DMS 273 (cell line): ENCODE results near the gene SLC25A45.

Experiments used
- DNase-seq: peaks from one replicate; lab custom pipeline; 2025; ENCODE audit not compliant: unreplicated experiment; lab: John Stamatoyannopoulos, UW

Gene SLC25A45

DNA sequence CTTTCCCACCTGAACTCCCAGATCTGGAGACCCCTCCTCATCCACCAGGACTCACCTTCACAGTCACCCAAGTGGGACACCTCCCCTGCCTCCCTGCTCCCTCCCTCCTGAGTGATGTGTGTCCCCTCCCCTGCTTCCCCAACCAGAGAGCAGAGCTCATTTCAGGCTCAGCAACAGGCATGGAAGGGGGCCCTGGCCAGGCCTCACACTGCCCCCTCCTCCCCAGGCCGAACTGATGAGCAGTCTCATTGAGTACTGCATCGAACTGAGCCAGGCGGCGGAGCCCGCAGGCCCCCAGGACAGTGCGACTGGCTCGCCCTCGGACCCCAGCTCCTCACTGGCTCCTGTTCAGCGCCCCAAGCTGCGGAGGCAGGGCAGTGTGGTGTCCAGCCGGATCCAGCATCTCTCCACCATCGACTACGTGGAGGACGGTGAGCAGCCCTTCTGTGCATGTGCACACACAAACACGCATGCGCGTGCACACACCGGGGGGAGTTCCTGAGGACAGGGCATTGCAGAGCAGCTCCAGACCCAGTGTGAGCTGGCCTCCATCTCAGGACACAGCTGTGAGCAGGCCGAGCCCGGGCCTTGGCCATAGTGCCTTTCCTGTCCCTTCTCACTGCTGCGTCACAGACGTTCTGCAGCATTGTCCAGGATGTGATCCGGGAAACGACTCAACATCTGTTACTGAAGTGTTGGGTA is 22.3 kb upstream of the SLC25A45 start:
- no peak for DNase-seq

DNA sequence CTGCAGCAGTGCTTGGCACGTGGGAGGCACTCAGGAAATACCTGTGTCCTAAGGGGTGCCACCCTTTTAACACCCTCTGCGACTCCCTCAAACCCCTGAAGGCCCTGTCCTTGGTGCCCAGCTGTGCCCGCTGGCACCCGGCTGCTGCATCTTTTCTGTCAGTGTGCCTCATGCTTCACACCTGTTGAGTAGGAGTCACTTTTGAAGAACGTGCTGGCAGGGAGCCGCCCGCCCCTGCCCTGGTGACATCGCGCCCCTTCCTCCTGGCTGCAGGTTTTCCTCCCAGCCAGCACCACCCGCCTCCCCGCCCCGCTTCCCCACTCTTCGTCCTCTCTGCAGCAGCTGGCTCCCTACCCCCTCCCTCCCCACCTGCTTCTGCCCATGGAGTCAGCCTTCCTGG is 21.8 kb upstream of the SLC25A45 start:
- DNase-seq, result no peak

DNA sequence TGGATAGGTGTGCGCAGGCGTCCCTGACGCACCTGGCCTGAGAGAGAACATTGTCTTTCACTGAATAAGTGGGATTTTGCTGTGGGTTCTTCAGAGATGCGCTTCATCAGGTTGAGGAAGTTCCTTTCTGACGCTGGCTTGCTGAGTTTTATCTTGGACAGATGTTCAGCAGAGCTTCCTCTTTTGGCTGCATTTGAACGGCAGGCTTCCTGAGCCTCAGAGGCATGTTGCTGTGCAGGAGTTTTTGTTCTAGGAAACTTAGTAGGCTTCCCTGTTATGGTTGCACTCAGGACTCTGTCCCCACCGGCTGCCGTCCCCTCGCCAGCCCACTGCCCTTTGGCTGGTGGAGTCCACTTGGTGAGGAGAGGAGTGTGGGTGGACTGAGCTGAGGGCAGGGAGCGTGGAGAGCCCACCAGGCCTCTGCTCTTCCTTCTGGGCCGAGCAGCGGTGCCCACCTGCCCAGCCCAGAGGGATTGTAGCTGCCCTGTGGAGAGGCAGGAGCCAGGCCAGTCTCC is 21.2 kb upstream of the SLC25A45 start:
- DNase-seq, result no peak

DNA sequence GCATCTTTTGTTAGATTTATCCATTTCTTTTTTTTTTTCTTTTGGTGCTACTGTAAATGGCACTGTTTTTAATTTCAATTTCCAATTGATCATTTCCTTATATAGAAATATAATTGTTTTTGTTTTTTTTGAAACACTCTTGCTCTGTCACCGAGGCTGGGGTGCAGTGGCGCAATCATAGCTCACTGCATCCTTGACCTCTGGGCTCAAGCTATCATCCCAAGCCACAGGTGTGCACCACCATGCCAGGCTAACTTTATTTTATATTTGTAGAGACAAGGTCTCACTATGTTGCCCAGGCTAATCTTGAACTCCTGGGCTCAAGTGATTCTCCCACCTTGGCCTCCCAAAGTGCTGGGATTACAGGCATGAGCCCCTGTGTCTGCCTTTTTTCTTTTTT is 20.3 kb upstream of the SLC25A45 start:
- DNase-seq, result no peak

DNA sequence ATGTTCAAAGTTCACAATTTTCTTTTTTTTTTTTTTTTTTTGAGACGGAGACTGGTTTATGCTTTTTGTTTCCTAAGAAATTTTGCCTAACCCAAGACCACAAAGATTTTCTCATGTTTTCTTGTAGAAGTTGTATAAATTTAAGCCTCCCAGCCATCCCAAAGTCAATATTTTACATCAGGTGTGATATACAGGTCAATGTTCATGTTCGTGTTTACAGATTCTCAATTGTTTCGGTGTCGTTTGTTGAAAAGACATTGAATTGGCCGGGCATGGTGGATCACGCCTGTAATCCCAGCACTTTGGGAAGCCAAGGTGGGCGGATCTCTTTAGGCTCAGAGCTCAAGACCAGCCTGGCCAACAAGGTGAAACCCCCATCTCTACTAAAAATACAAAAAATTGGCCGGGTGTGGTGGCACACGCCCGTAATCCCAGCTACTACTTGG is 19.4 kb upstream of the SLC25A45 start:
- DNase-seq, result no peak

DNA sequence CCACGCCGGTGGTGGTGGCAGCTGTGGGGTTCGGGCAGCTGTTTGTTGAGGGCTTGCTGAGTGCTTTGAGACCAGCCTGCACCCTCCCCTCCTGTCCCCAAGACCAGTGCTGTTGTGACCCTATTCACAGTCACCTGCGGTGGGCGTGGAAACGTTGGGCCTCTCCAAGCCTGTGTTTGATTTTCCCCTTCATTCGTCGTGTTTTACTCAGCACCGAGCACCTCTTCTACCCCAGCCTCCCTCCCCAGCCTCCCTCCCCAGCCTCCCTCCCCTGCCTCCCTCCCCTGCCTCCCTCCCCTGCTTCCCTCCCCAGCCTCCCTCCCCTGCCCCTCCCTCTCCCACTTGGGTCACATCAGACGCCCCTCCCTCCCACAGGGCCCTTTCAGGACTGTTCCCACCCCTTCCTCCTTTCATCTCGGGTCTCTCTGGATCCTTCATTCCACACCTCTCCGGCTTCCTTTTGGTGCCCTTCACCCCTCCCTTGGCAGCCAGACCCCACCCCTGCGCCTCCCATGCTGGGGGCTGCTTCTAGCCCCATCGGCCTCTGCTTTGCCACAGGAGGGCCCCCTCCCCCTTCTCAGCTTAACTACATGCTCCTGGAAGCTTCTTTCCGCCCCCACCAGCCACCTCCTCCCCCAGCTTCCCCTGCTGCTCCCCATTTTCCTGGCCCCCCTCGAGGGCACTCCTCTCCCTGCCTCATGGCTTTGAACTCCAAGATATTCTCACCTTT is 18.8 kb upstream of the SLC25A45 start:
- DNase-seq, result no peak

DNA sequence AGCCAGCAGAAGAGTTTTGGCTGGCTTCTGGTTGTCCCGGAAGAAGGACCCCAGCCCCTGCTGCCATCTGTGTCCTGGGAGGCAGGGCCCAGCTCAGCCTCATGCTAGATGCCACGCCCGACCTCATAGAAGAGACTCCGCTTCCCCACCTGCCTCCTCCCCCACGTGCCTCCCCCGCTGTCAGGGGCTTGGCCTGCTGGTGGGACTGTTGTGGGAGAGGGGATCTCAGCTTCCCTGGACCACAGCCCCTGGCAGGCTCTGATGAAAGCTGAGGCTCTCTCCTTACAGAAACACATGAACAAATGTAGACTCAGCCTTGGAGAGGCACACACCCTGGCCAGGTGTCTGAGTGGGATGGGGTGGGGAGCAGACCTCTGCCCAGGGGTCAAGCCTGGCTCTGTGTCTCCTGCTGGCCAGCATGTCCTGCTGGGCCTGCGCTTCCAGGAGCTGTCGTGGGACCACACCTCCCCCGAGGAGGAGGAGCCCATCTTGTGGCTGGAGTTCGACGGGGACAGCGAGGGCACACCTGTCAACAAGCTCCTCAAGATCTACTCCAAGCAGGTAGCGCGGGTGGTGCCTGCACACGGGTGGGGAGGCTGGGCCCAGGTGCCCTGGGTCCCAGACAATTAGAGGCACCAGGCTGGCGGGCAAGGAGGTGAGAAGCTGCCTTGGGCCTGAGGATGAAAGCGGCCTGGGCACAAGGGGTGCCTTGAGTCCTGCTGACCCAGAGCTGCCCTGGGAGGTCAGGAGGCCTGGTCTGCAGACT is 18.0 kb upstream of the SLC25A45 start:
- no peak for DNase-seq

DNA sequence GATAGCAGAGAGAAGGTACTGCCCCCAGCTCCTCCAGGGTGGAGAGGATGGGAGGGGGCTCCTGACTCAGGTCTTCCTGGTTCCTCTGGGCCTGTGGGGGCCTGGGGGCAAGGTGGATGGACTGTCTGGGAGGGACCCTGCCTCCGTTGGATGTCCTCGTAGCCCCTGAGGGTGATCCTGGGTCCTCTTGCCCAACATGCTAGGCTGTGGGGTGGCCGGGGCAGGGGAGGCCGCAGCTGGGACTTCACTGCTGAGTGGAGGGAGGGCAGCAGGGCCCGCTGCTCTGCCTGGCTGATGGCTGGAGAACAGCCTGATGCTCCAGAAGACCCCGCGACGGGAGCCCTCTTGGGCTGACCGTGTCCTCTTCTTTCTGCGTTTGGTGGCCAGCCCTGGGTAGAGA is 17.4 kb upstream of the SLC25A45 start:
- DNase-seq, result no peak

DNA sequence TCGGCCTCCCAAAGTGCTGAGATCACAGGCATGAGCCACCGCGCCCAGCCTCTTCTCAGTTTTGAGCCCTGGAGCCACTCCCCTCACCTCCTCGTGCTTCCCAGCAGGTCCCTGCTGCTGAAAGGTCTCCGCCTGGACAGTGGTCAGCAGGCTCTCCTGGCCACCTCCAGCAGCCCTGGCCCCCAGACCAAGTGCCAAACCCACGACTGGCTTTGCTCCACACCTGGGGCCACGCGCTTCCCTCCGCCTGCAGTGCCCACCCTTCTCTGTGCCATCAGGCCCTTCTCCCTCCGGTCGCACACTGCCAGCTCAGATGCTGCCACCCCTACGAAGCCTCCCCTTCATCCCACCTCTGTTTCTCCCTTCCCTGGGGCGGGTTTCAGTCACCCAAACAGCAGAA is 16.8 kb upstream of the SLC25A45 start:
- DNase-seq, result no peak

DNA sequence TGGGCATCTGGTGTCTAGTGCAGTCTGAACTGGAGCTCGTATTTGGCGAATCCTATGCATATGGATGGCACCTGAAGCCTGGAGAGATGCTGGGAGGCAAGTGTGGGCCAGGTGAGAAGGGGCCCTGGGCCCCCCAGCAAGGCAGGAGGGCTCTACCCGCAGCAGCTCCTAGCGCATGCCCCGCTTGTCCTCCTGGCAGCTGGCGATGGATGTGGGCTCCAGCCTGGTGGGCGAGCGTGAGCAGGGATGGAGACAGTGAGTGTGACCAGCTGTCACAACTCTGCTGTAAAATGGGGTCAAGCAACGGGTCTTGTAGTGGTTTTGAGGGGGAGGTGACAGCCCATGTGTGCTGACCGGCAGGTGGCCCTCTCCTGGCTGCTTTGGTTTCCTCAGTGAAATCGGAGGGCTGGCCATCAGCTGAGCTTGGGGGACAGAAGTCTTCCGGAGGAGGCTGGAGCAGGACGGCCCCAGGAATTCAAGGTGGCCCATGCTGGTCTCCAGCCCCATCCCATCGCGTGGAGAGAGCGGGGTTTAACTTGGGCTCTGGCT is 16.0 kb upstream of the SLC25A45 start:
- no peak for DNase-seq

DNA sequence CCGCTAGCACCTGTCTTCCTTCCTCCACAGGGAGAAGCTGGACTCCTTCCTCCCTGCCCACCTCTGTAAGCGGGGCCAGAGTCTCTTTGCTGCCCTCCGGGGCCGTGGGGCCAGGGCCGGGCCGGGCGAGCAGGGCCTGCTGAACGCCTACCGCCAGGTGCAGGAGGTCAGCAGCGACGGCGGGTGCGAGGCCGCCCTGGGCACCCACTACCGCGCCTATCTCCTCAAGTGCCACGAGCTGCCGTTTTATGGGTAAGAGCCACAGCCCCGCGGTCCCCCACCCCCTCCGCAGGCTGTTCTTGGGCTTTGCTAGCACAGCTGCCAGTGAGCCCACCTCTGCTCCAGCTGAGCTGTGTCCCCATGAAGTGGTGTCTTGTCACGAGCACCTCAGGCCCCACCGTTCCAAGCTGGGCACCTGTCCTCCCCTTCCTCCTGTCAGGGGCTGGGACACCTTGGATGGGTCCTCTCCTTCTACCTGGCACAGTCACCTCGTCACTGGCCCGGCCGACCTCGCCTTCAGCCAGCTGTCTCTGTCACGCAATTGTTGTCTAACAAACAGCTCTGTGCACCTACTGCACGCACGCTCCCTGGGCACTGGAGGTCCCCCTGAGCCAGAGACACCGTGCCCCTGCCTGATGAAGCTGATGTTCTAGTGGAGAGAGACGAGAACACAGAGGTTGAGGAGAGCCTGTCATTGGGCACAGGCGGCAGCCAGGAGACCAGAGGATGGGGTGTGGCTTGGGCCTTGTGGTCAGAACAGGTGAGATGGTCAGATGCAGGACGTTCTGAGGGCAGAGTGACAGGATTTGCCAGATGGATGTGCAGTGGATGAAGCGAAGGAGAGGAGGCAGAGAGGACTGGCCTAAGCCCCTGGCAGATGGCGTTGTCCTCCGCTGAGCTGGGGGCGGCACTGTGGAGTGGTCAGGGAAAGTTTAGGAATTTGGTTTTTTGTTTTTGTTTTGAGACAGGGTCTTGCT is 14.6 kb upstream of the SLC25A45 start:
- DNase-seq, result no peak

DNA sequence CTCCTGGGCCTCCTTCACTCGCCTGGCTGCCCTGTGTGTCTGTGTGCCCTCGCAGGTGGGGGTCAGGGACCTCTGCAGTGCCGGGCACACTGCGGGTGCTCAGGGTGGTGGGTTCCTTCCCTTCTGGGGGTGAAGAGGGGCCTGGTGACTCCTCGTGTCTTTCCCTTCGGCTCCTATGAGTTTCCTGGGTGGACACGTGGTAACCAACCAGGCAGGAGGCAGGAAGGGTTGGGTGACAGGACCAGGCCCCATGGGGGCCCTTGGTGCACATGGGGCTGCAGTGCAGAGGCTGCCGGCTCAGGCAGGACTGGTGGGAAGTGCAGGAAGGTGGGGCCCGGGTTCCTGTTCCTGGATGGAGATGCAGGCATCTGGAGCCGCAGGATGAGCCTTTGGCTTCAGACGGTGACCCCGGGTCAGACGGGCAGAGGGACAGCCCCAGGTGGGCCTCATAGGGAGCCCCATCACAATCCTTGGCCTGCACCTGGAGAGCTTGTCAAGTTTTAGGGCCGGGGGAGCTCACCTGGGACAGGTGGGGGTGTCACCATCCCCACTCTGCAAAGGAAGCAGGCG is 13.6 kb upstream of the SLC25A45 start:
- no peak for DNase-seq

DNA sequence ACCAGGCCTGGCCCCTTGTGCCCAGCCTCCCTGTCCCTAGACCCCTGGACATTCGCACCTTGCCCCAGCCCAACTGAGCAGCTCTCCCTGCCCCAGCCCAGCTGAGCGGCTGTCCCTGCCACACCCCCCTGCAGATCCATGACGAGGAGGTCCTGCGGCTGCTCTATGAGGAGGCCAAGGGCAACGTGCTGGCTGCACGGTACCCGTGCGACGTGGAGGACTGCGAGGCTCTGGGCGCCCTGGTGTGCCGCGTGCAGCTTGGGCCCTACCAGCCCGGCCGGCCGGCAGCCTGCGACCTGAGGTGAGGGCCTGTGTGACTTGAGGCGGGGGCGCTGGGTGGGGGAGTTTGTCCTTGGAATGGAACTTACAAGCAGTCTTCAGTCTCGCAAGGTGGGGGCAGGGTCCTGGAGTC is 11.7 kb upstream of the SLC25A45 start:
- DNase-seq, result no peak

DNA sequence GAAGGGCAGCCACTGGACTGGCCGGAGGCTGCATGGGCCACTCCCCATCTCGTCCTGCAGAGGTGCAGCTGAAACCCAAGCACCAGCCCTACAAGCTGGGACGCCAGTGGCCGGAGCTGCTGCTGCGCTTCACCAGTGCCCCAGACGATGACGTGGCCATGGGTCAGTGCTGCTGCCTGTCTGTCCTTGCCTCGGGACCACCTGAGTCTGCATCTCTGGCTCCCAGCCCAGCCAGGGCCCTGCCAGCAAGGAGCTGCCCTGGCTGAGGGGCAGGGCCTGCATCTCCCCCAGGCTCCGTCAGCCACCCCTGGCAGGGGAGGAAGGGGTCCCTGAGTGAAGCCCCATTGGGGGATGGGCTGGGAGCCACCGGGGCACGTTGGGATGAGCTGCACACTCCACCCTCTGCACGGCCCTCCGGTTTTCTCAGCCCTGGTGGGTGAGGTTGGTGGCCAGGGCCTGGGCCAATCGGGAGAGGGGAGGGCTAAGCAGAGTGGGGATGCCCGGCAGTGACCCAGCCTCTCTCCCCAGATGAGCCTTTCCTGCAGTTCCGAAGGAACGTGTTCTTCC is 11.2 kb upstream of the SLC25A45 start:
- DNase-seq, result no peak

DNA sequence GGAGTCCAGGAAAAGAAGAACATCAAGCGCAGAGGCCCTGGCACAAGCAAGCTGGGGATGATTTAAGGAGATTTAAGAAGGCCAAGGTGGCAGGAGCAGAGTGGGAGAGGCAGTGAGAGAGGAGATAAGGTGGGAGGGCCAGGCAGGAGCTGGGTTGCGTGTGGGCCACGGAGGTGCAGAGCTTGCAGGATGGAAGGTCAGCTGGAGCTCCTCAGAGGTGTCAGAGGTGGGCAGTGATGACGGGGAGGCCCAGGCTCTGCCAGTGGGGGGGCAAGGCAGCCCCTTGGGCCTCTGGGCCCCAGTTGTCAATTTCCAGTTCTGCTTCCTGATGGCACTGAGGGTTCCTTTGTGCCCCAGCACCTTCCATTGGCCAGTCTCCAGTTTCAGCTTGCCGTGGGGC is 10.5 kb upstream of the SLC25A45 start:
- DNase-seq, result no peak

DNA sequence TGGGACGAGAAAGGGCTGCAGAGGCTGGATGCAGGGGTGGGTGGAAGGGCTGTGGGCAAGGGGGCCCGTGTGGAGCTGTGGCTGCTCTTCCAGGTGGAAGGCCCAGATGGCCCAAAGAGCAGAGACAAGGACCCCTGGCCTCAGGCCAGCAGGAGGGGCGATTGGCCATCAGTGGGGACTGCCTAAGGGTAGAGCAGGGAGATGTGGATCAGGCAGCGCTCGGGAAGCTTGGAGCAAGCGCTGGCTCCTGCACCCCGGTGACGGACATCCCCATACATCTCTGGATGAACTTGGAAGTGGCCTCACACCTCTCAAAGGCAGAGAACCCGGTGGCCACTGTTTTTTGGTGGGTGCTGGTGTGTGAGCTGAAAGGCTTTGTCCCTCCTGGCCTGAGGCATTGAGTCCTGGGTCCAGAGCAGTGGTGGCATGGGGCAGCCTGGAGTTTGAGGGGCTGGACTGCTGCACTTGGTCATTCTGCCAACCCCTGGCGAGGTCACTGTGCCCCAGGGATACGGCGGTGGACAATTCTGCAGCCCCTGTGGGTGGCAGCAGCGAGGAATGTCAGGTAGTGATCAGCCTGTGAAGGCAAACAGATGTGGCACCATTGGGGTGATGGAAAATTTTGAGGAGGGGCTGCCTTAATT is 9.9 kb upstream of the SLC25A45 start:
- DNase-seq, result no peak

DNA sequence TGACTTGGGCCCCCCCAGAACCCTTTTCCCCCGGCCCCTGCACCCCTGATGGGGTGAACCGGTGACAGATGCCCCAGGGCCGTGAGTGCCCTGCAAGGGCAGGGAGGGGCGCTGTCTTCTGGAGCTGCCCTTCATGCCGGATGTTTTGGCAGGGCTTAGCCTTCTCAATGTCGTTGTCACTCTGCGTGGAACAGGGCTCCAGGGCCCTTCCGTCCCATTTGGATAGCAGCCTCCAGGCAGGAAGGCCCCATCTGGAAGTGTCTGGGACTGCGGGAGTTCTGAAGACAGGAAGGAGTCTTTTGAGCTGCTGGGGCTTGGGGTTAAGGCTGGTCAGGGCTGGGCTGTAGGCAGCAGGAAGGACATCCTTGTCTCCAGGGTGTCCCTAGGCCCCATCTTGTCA is 8.6 kb upstream of the SLC25A45 start:
- no peak for DNase-seq

DNA sequence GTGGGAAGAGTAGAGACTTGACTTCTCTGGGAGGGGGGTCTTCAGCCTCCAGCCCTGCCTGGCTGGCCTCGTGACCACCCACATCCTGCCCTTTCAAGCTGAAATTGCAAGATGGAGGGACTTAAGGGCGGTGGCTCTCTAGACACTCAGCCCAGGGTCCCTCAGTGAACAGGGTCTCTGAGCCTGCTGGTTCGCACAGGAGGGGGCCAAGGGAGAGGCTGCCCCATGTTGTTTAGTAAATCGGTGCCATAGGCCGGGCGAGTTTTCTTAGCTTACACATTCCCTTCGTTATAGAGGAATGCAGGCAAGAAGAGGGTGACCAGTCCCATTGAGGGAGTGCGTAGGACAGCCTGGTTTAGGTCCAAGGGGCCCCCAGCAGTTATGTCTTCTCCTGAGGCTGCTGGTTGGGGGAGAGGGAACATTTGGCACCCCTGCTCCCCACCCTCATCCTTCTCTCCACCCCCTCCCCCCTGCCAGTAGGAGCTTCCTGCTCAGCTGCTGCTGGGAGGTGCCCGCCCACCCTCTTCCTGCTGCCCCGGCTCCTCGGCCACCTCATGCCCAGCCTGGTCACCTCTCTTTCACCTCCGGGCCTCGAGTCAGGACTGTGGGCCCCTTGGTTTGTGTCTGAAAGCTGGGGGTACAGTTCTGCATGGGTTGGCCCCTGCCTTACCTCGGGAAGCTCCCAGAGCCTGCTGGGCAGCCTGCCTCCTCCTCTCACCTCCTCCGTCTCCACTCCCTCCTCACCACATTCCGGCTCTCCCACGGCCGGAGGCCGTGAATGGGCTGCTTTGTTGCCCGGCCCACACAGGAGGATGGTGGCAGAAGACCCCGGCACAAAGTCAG is 7.9 kb upstream of the SLC25A45 start:
- no peak for DNase-seq
